Mesenchymal stem cell (in vitro differentiated cells and primary cell): ENCODE measurements around the gene ATP5F1D.

Source experiments
- DNase-seq: peaks from one replicate; pipeline ENCODE4 v3.0.0-alpha.2; 2013
- H2AFZ ChIP-seq: one replicate; pipeline ENCODE4 v1.6.1; 2013; ENCODE audit warnings: low read depth, mild to moderate bottlenecking, control low read depth, inconsistent platforms, low read length, moderate library complexity
- H2AK5ac ChIP-seq: 2 replicates; pipeline ENCODE4 v1.6.1; 2013; ENCODE audit warnings: low read length, moderate library complexity, mild to moderate bottlenecking, inconsistent platforms; ENCODE audit not compliant: severe bottlenecking
- H2BK120ac ChIP-seq: one replicate; pipeline ENCODE4 v1.6.1; 2013; ENCODE audit warnings: low read depth, mild to moderate bottlenecking, inconsistent platforms, low read length, moderate library complexity
- H2BK12ac ChIP-seq, 2 experiments: one replicate each; pipeline ENCODE4 v1.6.1; 2013; ENCODE audit warnings: inconsistent platforms in 2 of 2, low read length in 2 of 2, mild to moderate bottlenecking in 2 of 2, moderate library complexity in 2 of 2, control low read depth in 1 of 2
- H2BK15ac ChIP-seq: one replicate; pipeline ENCODE4 v1.6.1; 2013; ENCODE audit warnings: mild to moderate bottlenecking, low read depth, inconsistent platforms; ENCODE audit not compliant: poor library complexity, severe bottlenecking
- H2BK5ac ChIP-seq: 2 replicates; pipeline ENCODE4 v1.6.1; 2013; ENCODE audit warnings: low read depth, mild to moderate bottlenecking, low read length, control low read depth, inconsistent platforms; ENCODE audit not compliant: poor library complexity, severe bottlenecking
- H3K14ac ChIP-seq, 2 experiments: one replicate each; pipeline ENCODE4 v1.6.1; 2013; ENCODE audit warnings: inconsistent platforms in 2 of 2, low read length in 2 of 2, control low read depth in 1 of 2, mild to moderate bottlenecking in 1 of 2, moderate library complexity in 1 of 2
- H3K18ac ChIP-seq, 2 experiments: one replicate each; pipeline ENCODE4 v1.6.1; 2013; ENCODE audit warnings: inconsistent platforms in 2 of 2, low read length in 2 of 2, control low read depth in 1 of 2, low read depth in 1 of 2, mild to moderate bottlenecking in 1 of 2
- H3K23ac ChIP-seq, 2 experiments: one replicate each; pipeline ENCODE4 v1.6.1; 2013; ENCODE audit warnings: inconsistent platforms in 2 of 2, low read length in 2 of 2, mild to moderate bottlenecking in 2 of 2, moderate library complexity in 2 of 2, control low read depth in 1 of 2
- H3K27ac ChIP-seq: 2 replicates; pipeline ENCODE4 v1.5.1; 2013; ENCODE audit warnings: mild to moderate bottlenecking, moderate library complexity, low read length, control low read depth, inconsistent platforms; ENCODE audit not compliant: poor library complexity, severe bottlenecking
- H3K27me3 ChIP-seq, 2 experiments: 2 replicates each; pipeline versions ENCODE4 v1.6.1 to v1.7.0; 2013; ENCODE audit warnings: low read length in 2 of 2, mild to moderate bottlenecking in 2 of 2, moderate library complexity in 2 of 2, control low read depth in 1 of 2, inconsistent platforms in 1 of 2; ENCODE audit not compliant: control insufficient read depth in 1 of 2, insufficient read depth in 1 of 2
- H3K36me3 ChIP-seq, 2 experiments: 2 replicates each; pipeline versions ENCODE4 v1.6.1 to v1.7.0; 2013; ENCODE audit warnings: low read length in 2 of 2, control low read depth in 1 of 2, inconsistent platforms in 1 of 2, low read depth in 1 of 2, mild to moderate bottlenecking in 1 of 2; ENCODE audit not compliant: insufficient read depth in 2 of 2, control insufficient read depth in 1 of 2
- H3K4ac ChIP-seq, 2 experiments: one replicate each; pipeline ENCODE4 v1.6.1; 2013; ENCODE audit warnings: inconsistent platforms in 2 of 2, low read length in 2 of 2, mild to moderate bottlenecking in 2 of 2, moderate library complexity in 2 of 2, control low read depth in 1 of 2, low read depth in 1 of 2
- H3K4me1 ChIP-seq: 2 replicates; pipeline ENCODE4 v1.6.1; 2013; ENCODE audit warnings: low read depth, low read length, control low read depth; ENCODE audit not compliant: control insufficient read depth, insufficient read depth
- H3K4me2 ChIP-seq: 2 replicates; pipeline ENCODE4 v1.6.1; 2013; ENCODE audit warnings: low read length, mild to moderate bottlenecking, inconsistent platforms; ENCODE audit not compliant: poor library complexity, severe bottlenecking
- H3K4me3 ChIP-seq, 2 experiments: 2 replicates each; pipeline versions ENCODE4 v1.5.1 to v1.7.0; 2013; ENCODE audit warnings: low read length in 2 of 2, mild to moderate bottlenecking in 2 of 2, control low read depth in 1 of 2, low read depth in 1 of 2; ENCODE audit not compliant: insufficient read depth in 1 of 2
- H3K79me1 ChIP-seq: replicated peaks from 2 replicates; pipeline ENCODE4 v1.6.1; 2013; ENCODE audit warnings: mild to moderate bottlenecking, control low read depth, low read length, inconsistent platforms; ENCODE audit not compliant: poor library complexity, severe bottlenecking
- H3K9ac ChIP-seq: 2 replicates; pipeline ENCODE4 v1.7.0; 2013; ENCODE audit warnings: mild to moderate bottlenecking, low read length, moderate library complexity
- H3K9me3 ChIP-seq: 2 replicates; pipeline ENCODE4 v1.7.0; 2013; ENCODE audit warnings: mild to moderate bottlenecking, low read length; ENCODE audit not compliant: control insufficient read depth
- H4K8ac ChIP-seq: one replicate; pipeline ENCODE4 v1.6.1; 2013; ENCODE audit warnings: inconsistent platforms, mild to moderate bottlenecking, low read length, moderate library complexity
- H4K91ac ChIP-seq: one replicate; pipeline ENCODE4 v1.6.1; 2013; ENCODE audit warnings: mild to moderate bottlenecking, low read length, inconsistent platforms
- WGBS: methylation state at CpG from one replicate; pipeline ENCODE4 v1.1.7; 2013; ENCODE audit warnings: mixed read lengths; 5-methylcytosine and 5-hydroxymethylcytosine counted together

Gene ATP5F1D

GRCh38 chr19:1238369-1239303, 2.9 kb upstream of the ATP5F1D start:
- Histone ChIP-seq H3K18ac (peak overlapping the region in 1 of 2 experiments; percentile 54), H3K4me3 (peak overlapping the region; percentile 64 to 78), H3K9ac (peak overlapping the region; percentile 51), H3K36me3 (peaks cover 16 to 30% of the 10 kb centered on the region in 2 experiments), H2BK5ac (no peak overlapping the region), H3K79me1 (peaks cover 25% of the 10 kb centered on the region), H2BK15ac (no peak overlapping the region), H3K27me3 (no peaks in the 10 kb centered on the region), H2BK120ac (no peak overlapping the region), H4K8ac (no peak overlapping the region), H3K4me1 (peaks cover 43% of the 10 kb centered on the region), H3K4ac (peak overlapping the region; percentile 2 to 17), H2AFZ (no peak overlapping the region), H2AK5ac (no peak overlapping the region), H4K91ac (no peak overlapping the region), H3K23ac (peak overlapping the region in 1 of 2 experiments; percentile 0), H3K9me3 (no peaks in the 10 kb centered on the region), H2BK12ac (peak overlapping the region in 1 of 2 experiments; percentile 71), H3K14ac (peak overlapping the region in 1 of 2 experiments; percentile 4), H3K27ac (no peak overlapping the region), H3K4me2 (peak overlapping the region; percentile 96)
- DNase-seq: no peak
- WGBS: 76% methylated on average over 34 of the region's 34 CpGs

GRCh38 chr19:1239420-1239795, 2.1 kb upstream of the ATP5F1D start:
- Histone ChIP-seq H3K9me3 (no peaks in the 10 kb centered on the region), H2BK120ac (peak overlapping the region; percentile 42), H3K36me3 (peaks cover 14 to 29% of the 10 kb centered on the region in 2 experiments), H2BK12ac (peak overlapping the region in 1 of 2 experiments; percentile 28), H3K27ac (no peak overlapping the region), H3K79me1 (peaks cover 25% of the 10 kb centered on the region), H3K9ac (peak overlapping the region; percentile 83), H3K27me3 (no peaks in the 10 kb centered on the region), H3K18ac (peak overlapping the region in 1 of 2 experiments; percentile 91), H2BK15ac (no peak overlapping the region), H4K8ac (peak overlapping the region; percentile 94), H3K4me2 (no peak overlapping the region), H3K23ac (no peak overlapping the region), H3K14ac (no peak overlapping the region), H2AFZ (no peak overlapping the region), H4K91ac (peak overlapping the region; percentile 93), H3K4me3 (no peak overlapping the region), H2BK5ac (no peak overlapping the region), H2AK5ac (no peak overlapping the region), H3K4me1 (peaks cover 50% of the 10 kb centered on the region), H3K4ac (peak overlapping the region; percentile 57 to 75)
- no peak for DNase-seq
- 85% methylated on average over 11 of the region's 11 CpGs for WGBS

GRCh38 chr19:1239796-1240737, 1.5 kb upstream of the ATP5F1D start:
- H3K14ac ChIP-seq: peak overlapping the region in 1 of 2 experiments; percentile 73
- H3K9me3 ChIP-seq: no peaks in the 10 kb centered on the region
- peak overlapping the region; percentile 42 for H2BK120ac ChIP-seq
- peak overlapping the region; percentile 75 for H2AFZ ChIP-seq
- H2BK5ac ChIP-seq: no peak overlapping the region
- H3K27me3 ChIP-seq: no peaks in the 10 kb centered on the region
- peaks cover 21% of the 10 kb centered on the region for H3K79me1 ChIP-seq
- H3K23ac ChIP-seq: no peak overlapping the region
- WGBS: 14% methylated on average over 77 of the region's 84 CpGs
- H3K4me1 ChIP-seq: peaks cover 56% of the 10 kb centered on the region
- peak overlapping the region; percentile 87 to 91 for H3K18ac ChIP-seq
- peak overlapping the region; percentile 70 for H2BK15ac ChIP-seq
- H2BK12ac ChIP-seq: peak overlapping the region; percentile 28 to 85
- H2AK5ac ChIP-seq: no peak overlapping the region
- peak overlapping the region; percentile 85 for H3K9ac ChIP-seq
- H3K27ac ChIP-seq: no peak overlapping the region
- H3K4me2 ChIP-seq: peak overlapping the region; percentile 77
- H3K4me3 ChIP-seq: peak overlapping the region; percentile 3 to 68
- peak overlapping the region; percentile 94 for H4K8ac ChIP-seq
- peak overlapping the region; percentile 57 to 75 for H3K4ac ChIP-seq
- H4K91ac ChIP-seq: peak overlapping the region; percentile 93
- peaks cover 11 to 29% of the 10 kb centered on the region in 2 experiments for H3K36me3 ChIP-seq
- DNase-seq: peak; percentile 89
